WI38 (cell line): ENCODE measurements around the gene ABHD12.

ENCODE experiments used
- H3K4me3 ChIP-seq: 2 replicates; pipeline ENCODE4 v1.5.1; 2011; ENCODE audit warnings: low read depth, mild to moderate bottlenecking, control low read depth, low read length
- CTCF ChIP-seq: IDR thresholded peaks from 2 replicates; pipeline ENCODE4 v1.5.1; 2012; ENCODE audit warnings: low read depth, mild to moderate bottlenecking, control low read depth, low read length

The ABHD12 gene

DNA sequence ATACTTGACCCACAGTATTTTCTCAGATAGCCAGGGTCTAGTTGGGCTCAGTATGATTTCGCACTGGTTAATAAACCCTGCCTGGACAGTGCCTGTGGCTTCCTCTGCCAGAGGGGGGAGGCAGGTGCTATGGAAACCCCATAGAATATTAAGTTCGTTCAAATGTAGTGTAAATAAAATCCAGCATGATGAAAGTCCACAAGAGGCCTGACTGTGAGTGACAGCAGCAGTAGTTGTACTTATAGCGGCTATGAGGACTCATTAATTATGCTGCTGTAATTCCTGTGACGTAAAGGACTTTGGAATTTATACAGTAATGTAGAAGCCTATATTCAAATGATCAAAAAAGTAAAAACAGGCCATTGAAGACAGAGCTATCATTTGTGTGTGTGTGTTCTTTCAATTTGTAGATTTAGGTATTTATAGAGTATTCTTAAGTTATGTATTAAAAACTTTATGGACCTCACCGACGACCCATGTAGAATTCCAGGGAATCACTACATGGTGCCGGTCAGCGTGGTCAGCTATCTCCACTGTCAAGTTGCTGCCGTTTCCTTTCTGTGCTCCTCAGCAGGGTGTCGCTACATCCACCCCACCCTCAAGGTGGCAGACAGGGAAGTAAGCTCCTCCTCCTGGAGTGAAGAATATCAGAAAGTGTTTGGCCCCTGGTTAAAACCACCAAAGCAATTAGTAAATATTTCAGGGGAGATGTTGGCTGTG is 132.7 kb downstream of the ABHD12 start:
- no peak overlapping the region for H3K4me3 ChIP-seq
- no peak for TF ChIP-seq CTCF

GRCh38 chr20:25257130-25257529 is 133.5 kb downstream of the ABHD12 start:
- no peak overlapping the region for H3K4me3 ChIP-seq
- no peak for TF ChIP-seq CTCF

GRCh38 chr20:25256226-25256859 is 134.3 kb downstream of the ABHD12 start:
- TF ChIP-seq CTCF: no peak

GRCh38 chr20:25254986-25255680 is 135.5 kb downstream of the ABHD12 start:
- no peak overlapping the region for H3K4me3 ChIP-seq
- no peak for TF ChIP-seq CTCF

More at GRCh38 chr20:25256226-25256859, 134.3 kb downstream of the ABHD12 start:
- no peak overlapping the region for H3K4me3 ChIP-seq

DNA sequence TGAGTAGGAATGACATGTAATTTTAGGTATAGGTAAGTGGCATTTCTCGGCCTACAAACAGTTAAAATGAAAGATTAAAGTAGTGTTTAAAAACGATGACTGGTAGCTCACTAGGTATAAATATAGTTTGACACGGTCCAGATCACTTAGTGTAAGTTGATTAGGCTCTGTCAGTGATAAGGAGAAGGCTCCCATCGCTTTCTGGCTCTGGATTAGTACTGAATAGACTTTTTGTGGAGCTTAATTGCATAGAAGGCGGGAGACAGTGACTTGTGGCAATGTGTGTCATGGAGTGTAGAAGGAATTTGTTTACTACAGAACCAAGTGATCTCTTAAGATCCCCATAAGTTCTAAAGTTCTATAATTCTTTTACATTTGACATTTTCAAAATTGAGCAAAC is 136.1 kb downstream of the ABHD12 start:
- TF ChIP-seq CTCF: no peak
- no peak overlapping the region for H3K4me3 ChIP-seq

- TF ChIP-seq CTCF: no peak
- no peak overlapping the region for H3K4me3 ChIP-seq
Observed at GRCh38 chr20:25253606-25254275, 136.9 kb downstream of the ABHD12 start.
